ENCODE measurements around the gene B4GALNT4.
"Not testable (repeated sequence)": the region's sequence is repeated elsewhere in the genome, so short reads cannot be mapped to it uniquely, and the experiment has no call there.

The B4GALNT4 gene

DNA sequence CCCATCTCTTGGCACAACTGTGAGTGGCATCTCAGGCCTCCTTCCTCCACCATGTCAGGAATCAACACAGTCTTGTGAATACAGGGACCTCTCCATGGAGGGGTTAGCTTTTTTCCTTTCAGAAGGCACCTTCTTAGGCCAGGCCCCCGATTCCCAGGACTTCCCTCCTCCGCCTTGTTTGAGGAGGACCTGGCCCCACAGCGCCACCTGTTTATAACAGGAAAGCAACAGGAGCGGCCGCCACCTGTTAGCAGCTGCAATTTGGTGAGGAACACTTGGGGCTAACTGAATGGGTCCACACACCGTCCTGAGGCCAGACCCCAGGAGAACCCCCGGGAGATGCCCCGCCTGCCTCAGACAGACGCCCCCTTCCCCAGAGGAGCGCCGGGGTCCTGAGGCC, 20.9 kb downstream of the B4GALNT4 start:
- DNase-seq (ENCODE audit: low read depth, low spot score) = no peak
- no peak overlapping the region for H3K27ac ChIP-seq

DNA sequence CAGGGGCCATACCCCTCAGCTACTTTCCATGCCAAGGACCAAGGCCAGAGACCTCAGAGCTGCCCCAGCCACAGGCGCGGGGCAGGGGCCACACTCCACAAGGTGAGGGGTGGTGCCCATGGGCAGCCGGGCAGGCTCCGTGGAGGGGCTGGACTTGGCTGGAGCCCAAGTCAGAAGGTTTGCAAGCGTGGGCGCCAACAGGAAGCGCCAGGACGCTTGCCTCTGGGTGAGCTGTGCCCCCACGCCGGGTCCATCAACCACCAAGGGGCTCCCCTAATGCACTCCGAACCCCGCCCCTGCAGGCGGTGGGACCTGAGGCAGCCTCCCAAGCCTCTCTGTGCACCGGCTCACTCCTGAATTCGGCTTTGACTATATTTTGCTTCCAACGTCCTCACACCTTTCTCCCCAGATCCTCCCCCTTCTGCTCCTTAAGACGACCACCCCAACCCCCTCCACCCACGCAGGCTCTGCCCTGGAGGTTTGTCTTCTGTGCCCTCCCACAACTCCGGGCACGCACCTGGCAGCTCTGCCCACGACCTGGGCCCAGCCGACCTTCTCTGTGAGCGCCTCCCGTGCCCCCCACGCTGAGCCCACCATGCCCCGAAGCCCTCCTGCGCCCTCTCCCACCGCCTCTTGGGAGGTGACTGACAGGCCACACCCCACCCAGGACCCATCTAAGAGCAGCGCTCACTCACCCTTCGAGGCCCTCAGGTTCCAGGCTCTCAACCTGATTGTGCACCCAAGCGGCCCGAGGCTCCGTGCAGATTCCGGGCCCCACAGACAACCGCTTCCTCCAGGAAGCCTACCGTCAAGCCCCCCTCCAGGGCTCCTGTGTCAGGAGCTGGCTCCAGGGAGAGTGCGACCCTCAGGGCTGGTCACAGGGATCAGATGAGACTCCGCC, 22.1 kb downstream of the B4GALNT4 start:
- DNase-seq (ENCODE audit: low read depth, low spot score) = no peak
- H3K27ac ChIP-seq = no peak overlapping the region

DNA sequence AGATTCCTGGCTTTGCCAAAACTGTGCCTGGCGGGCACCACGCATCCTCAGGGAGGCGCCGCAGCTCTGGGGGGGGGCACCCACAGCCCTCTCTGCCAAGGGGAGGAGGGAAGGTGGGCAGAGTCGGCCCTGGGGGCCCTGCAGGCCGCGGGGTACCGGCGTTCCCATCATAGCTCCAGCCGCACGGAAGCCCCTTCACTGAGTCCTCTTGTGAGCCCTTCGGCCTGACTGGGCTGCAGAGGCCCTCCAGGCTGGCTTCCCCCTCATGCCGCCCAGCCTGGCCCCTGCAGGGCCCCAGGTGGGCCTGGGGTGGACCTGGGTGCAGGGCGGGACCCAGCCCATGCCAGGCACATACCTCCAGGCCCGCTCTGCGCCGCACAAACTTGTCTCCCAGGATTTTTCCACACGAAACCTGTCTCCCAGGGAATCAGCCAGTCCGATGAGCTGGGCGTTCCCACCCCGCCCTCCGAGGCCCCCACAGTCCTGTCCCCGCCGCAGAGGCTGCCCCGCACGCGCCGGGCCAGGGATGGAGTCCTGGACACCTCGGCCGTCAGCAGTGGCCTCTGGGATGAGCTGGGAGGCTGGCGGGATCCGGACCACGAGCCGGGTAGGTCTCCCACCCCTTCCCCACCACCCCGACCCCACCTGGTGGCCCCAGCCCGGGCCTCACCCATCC, 22.9 kb downstream of the B4GALNT4 start:
- peak overlapping the region; percentile 98 for H3K27ac ChIP-seq
- DNase-seq (ENCODE audit: low read depth, low spot score) = no peak

DNA sequence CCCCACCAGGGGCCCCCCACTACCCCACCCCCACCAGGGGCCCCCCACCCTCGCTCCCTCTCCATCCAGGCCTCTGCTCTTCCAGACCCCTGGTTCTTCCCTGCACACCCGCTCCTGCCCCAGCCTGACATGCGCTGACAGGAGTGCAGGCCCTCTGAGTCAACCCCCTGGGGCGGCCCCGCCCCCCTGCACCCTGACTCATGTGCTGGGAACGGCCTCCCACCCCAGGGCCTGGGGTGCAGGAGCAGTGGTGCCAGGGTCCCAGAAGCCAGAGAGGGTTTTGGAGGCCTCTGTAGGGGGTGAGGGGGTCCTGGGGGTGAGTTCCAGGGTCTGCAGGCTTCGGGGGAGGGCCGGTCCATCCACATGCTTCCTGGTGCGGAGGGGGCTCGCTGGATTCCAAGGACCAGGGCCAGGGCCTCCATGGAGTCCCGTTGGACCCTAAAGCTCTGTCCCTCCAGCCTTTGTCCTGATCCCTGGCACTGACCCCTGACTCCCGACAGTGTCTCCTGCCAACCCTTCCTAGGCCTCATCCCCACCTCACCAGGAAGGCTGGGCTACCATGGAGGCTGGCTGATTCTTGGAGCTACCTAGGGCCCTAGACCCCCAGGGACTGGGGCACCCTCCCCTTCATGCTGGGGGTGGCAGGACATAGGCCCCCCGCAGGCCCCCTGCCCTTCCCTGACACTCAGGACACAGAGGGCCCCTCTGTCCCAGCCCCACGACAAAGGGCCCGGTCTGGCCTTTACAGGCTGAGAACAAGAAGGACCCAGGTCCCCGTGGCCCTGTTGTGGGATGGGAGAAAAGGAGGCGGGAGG, 24.1 kb downstream of the B4GALNT4 start:
- peak; percentile 63 for DNase-seq (ENCODE audit: low read depth, low spot score)
- H3K27ac ChIP-seq = peak overlapping the region; percentile 98

DNA sequence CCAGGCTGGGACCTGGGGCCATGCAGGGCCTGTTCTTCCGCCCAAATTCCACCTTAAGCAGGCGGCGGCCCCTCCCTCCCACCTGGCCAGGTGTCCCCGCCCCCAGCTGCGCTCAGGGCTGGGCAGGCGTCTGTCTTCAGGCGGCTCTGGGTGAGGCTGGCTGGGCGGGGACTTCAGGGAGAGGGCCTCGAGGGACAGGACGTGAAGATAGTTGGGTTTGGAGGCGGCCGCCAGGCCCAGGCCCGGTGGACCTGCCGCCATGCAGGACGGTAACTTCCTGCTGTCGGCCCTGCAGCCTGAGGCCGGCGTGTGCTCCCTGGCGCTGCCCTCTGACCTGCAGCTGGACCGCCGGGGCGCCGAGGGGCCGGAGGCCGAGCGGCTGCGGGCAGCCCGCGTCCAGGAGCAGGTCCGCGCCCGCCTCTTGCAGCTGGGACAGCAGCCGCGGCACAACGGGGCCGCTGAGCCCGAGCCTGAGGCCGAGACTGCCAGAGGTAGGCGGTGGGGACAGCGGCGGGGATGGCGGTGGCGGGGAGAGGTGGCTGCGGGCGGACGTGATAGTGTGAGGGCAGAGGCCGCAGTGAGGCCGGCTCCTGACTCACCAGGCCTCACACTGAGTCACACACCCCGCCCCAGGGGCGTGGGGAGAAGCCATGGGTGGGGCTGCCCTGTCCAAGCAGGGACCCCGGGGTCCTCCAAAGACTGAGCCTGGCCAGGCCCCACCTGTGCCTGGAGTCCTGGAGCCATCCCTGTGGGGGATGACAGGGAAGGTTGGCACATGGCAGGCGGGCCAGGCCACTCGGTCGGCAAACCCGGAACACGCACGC, 24.9 kb downstream of the B4GALNT4 start, which contains the start of gene PKP3:
TSS of gene PKP3 (plus strand) at position 176 of the 824 bp plus-strand sequence. CDS start at position 260, 84 bp downstream.
- peak within 1 kb of the TSS; percentile 98 for H3K27ac ChIP-seq
- DNase-seq (ENCODE audit: low read depth, low spot score) = peak; percentile 90

DNA sequence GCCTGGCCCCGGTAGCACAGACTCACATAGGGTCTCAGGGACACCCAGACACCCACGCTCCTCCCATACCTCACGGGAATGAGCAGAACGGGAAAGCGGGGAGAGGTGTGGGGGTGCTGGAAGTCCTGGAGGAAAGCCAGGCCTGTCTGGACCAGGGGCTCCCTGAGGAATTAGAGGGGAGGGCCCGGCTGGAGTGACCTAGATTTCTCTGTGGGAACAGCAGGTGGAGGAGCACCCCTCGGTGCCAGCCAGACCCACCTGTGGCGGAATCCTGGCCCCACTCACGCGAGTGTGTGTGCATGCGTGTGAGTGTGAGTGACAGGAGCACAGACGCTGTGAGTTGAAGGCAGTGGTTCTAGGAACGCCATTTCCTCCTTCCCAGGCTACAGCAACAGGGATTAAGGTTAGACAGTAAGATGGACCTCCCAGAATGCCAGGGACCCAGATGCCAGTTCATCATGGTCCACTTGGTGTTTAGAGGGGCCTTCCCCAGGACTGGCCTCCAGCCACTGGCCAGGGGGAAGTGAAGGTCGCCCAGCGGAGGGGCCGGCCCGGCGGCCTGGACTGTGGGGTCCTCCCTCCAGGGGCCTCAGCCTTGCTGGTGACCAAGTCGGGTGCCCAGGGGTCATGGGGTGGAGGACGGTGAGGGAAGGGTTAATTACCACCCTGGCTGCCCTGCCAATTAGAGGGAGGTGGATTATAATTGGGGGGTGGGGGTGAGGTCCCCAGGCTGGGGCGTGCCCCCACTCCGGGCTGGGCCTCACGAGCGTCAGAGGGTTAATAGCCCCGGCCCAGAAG, 25.8 kb downstream of the B4GALNT4 start:
- no peak for DNase-seq (ENCODE audit: low read depth, low spot score)
- peak overlapping the region; percentile 98 for H3K27ac ChIP-seq

DNA sequence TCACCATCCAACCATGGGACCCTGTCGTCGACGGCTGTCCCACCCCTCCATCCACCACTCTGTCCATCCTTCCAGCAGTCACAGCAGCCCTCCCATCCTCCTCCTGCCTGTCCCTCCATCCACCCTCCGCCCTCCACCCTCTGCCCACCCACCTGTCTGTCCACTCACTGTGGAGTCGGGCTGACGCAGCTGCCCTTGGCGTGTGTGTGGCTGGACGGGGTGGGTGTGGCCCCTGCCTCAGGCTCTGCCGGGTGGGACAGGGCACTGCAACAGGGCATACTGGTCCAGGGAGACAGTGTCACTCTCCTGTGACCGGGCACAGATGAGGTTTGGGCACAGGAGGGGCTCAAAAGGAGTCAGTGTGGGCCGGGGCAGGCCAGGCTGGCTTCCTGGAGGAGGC, 26.6 kb downstream of the B4GALNT4 start:
- no peak for DNase-seq (ENCODE audit: low read depth, low spot score)
- H3K27ac ChIP-seq = peak overlapping the region; percentile 98

DNA sequence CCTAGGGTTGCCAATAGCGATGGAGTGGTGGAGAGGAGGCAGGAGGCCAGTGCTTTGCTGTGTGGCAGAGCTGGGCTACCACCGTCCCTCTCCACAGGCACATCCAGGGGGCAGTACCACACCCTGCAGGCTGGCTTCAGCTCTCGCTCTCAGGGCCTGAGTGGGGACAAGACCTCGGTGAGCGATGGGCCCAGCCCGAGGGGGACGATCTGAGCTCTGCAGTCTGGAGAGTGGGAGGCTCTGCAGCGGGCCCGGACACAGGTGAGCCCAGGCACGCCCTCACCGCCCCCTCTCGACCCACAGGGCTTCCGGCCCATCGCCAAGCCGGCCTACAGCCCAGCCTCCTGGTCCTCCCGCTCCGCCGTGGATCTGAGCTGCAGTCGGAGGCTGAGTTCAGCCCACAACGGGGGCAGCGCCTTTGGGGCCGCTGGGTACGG, 27.2 kb downstream of the B4GALNT4 start:
- peak overlapping the region; percentile 98 for H3K27ac ChIP-seq
- DNase-seq (ENCODE audit: low read depth, low spot score) = no peak

DNA sequence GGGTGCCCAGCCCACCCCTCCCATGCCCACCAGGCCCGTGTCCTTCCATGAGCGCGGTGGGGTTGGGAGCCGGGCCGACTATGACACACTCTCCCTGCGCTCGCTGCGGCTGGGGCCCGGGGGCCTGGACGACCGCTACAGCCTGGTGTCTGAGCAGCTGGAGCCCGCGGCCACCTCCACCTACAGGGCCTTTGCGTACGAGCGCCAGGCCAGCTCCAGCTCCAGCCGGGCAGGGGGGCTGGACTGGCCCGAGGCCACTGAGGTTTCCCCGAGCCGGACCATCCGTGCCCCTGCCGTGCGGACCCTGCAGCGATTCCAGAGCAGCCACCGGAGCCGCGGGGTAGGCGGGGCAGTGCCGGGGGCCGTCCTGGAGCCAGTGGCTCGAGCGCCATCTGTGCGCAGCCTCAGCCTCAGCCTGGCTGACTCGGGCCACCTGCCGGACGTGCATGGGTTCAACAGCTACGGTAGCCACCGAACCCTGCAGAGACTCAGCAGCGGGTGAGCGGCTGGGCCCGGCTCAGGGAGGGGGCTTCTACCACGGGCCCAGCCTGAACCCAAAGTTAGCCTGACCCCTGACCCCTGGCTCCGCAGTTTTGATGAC, 27.7 kb downstream of the B4GALNT4 start:
- no peak for DNase-seq (ENCODE audit: low read depth, low spot score)
- no peak overlapping the region for H3K27ac ChIP-seq

DNA sequence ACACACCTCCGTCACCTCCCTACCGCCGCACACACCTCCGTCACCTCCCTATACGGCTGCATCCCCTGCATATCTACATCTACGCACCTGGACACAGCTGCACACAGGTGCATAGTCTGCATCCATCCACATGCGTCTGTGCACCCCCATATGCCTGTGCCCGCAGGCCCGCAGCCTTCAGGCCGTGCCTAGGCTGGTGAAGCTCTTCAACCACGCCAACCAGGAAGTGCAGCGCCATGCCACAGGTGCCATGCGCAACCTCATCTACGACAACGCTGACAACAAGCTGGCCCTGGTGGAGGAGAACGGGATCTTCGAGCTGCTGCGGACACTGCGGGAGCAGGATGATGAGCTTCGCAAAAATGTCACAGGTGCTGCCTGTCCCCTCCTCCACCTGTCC, 29.5 kb downstream of the B4GALNT4 start:
- H3K27ac ChIP-seq = no peak overlapping the region
- DNase-seq (ENCODE audit: low read depth, low spot score) = no peak

DNA sequence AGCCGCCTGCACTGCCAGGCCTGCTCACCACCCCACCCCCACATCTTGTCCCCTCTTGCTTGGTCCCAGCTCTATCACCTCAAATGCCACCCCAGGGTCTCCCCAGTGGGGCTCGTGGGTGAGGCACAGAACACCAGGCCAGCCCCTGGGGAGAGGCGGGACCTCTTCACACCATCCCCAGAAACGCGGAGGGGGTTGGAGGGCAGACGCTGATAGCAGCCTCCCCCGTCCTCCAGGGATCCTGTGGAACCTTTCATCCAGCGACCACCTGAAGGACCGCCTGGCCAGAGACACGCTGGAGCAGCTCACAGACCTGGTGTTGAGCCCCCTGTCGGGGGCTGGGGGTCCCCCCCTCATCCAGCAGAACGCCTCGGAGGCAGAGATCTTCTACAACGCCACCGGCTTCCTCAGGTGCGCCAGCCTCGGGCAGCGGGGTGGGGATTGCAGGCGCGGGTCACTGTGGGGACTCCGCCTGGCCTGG, 30.5 kb downstream of the B4GALNT4 start:
- DNase-seq (ENCODE audit: low read depth, low spot score) = no peak
- H3K27ac ChIP-seq = no peak overlapping the region

DNA sequence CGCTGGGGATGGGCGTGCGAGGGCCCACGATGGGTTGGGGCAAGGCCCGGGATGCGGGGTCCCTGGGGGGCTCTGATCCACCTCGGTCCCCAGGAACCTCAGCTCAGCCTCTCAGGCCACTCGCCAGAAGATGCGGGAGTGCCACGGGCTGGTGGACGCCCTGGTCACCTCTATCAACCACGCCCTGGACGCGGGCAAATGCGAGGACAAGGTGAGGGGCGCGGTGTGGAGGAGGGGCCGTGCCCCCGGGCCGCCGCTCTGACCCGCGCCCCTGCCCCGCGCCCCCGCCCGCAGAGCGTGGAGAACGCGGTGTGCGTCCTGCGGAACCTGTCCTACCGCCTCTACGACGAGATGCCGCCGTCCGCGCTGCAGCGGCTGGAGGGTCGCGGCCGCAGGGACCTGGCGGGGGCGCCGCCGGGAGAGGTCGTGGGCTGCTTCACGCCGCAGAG, 31.0 kb downstream of the B4GALNT4 start:
- no peak overlapping the region for H3K27ac ChIP-seq

DNA sequence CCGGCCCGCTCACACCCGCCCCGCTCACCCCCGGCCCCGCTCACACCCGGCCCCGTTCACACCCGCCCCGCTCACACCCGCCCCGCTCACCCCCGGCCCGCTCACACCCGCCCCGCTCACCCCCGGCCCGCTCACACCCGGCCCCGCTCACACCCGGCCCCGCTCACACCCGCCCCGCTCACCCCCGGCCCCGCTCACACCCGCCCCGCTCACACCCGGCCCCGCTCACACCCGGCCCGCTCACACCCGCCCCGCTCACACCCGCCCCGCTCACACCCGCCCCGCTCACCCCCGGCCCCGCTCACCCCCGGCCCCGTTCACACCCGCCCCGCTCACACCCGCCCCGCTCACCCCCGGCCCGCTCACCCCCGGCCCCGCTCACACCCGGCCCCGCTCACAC, 31.9 kb downstream of the B4GALNT4 start:
- H3K27ac ChIP-seq; DNase-seq (ENCODE audit: low read depth, low spot score): not testable (repeated sequence)

More for the DNA sequence above, 31.0 kb downstream of the B4GALNT4 start:
- DNase-seq (ENCODE audit: low read depth, low spot score) = no peak

DNA sequence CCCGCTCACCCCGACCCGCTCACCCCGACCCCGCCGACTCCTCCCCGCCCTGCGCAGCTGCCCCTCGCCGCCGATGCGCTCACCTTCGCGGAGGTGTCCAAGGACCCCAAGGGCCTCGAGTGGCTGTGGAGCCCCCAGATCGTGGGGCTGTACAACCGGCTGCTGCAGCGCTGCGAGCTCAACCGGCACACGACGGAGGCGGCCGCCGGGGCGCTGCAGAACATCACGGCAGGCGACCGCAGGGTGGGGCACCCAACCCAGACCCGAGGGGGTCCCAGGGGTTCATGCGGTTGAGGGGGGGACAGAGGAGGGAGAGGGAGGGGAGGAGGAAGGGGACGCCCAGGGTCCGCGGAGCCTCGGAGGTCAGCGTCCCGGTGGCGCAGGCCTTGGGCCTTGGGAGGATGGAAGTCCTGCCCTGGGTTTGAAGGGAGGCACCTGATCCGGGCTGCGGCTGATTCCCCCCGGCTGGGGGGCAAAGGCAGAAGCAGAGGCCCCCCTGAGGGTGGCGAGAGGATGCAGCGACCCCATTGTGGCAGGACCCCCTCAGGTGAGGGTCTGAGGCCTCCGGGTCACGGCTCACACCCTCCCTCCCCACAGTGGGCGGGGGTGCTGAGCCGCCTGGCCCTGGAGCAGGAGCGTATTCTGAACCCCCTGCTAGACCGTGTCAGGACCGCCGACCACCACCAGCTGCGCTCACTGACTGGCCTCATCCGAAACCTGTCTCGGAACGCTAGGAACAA, 33.9 kb downstream of the B4GALNT4 start:
- no peak overlapping the region for H3K27ac ChIP-seq
- no peak for DNase-seq (ENCODE audit: low read depth, low spot score)

DNA sequence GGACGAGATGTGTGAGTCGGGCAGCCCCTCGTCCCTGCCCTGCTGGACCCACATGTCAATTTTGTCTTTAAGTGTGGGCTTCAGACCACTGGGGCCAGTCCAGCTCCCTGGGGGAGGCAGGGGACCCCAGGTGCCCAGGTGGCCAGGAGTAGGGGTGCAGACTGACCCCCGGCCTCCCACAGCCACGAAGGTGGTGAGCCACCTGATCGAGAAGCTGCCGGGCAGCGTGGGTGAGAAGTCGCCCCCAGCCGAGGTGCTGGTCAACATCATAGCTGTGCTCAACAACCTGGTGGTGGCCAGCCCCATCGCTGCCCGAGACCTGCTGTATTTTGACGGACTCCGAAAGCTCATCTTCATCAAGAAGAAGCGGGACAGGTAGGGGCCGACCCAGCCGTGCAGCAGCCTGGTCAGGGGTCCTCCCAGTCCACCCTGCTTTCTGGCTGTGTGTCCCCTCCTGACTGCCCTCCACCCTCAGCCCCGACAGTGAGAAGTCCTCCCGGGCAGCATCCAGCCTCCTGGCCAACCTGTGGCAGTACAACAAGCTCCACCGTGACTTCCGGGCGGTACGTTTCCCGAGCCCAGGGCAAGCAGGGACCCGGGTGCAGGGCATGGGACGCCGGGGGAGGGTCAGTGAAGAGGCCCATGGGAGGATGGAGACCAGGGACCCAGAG, 34.6 kb downstream of the B4GALNT4 start:
- H3K27ac ChIP-seq = no peak overlapping the region
- no peak for DNase-seq (ENCODE audit: low read depth, low spot score)

DNA sequence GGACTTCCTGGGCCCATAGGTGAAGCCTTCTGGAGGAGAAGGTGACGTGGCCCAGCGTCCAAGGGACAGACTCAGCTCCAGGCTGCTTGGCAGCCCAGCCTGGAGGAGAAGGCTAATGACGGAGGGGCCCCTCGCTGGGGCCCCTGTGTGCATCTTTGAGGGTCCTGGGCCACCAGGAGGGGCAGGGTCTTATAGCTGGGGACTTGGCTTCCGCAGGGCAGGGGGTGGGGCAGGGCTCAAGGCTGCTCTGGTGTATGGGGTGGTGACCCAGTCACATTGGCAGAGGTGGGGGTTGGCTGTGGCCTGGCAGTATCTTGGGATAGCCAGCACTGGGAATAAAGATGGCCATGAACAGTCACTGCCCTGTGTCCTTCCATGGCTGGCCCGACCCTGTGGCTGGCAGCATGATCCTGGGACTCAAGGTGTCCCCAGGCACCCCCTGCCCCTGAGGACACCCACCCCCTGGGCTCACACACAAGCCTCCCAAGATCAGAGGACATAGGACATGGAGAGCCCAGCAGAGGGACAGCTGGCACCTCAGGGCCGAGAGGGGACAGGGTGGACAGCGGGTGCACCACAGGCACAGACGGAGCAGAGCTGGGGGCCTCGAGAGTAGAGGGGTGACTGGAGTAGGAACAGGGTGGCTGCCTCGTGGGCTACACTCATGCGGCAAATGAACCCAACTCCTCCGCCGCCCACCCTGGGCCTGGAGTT, 35.4 kb downstream of the B4GALNT4 start:
- DNase-seq (ENCODE audit: low read depth, low spot score) = no peak
- H3K27ac ChIP-seq = no peak overlapping the region

Data from epithelial cell of prostate (primary cell).